HepG2 (cell line): Measurements from ENCODE around the gene PTGR1.

ENCODE experiments used
- CTCF ChIP-seq: sonication (generic); formaldehyde crosslinking; IDR thresholded peaks from 2 replicates; pipeline ENCODE4 v1.5.0; 2020; ENCODE audit warnings: mild to moderate bottlenecking, missing genetic modification reagents, moderate library complexity
- EP300 ChIP-seq, 3 experiments: sonication (generic) in 1 of 3; formaldehyde crosslinking in 1 of 3; IDR thresholded peaks; 2 replicates each; pipeline versions ENCODE4 v1.5.1 to v1.6.1; 2011 to 2020; ENCODE audit warnings: low read depth in 2 of 3, low read length in 2 of 3, borderline replicate concordance in 1 of 3, improper control_type of control experiment in 1 of 3, mild to moderate bottlenecking in 1 of 3, missing genetic modification reagents in 1 of 3, moderate library complexity in 1 of 3
- HNRNPUL1 ChIP-seq: fragments of 200-400 bp; formaldehyde crosslinking; IDR thresholded peaks from 2 replicates; pipeline ENCODE4 v1.6.1; 2017; ENCODE audit warnings: low read depth, mild to moderate bottlenecking, low read length, moderate library complexity
- MYNN ChIP-seq: sonication (generic); formaldehyde crosslinking; IDR thresholded peaks from 2 replicates; pipeline ENCODE4 v1.4.0; 2020; ENCODE audit warnings: mild to moderate bottlenecking, low read depth, missing genetic modification reagents
- NFYB ChIP-seq: sonication (generic); formaldehyde crosslinking; IDR thresholded peaks from 2 replicates; pipeline ENCODE4 v1.4.0; 2020; ENCODE audit warnings: missing genetic modification reagents
- PHF21A ChIP-seq: sonication (generic); formaldehyde crosslinking; IDR thresholded peaks from 2 replicates; pipeline ENCODE4 v1.5.0; 2020; ENCODE audit warnings: mild to moderate bottlenecking, missing genetic modification reagents
- REPIN1 ChIP-seq: sonication (generic); formaldehyde crosslinking; IDR thresholded peaks from 2 replicates; pipeline ENCODE4 v1.8.0; 2022; ENCODE audit warnings: missing genetic modification reagents, low read depth, mild to moderate bottlenecking, borderline replicate concordance
- SP1 ChIP-seq, 2 experiments: fragments of 450-650 bp in 1 of 2; sonication (generic) in 1 of 2; formaldehyde crosslinking in 1 of 2; IDR thresholded peaks; 2 replicates each; pipeline versions ENCODE4 v1.4.0 to v1.6.1; 2016 to 2020; ENCODE audit warnings: missing genetic modification reagents in 1 of 2
- ZBTB40 ChIP-seq, 2 experiments: fragments of 450-650 bp in 1 of 2; sonication (generic) in 1 of 2; formaldehyde crosslinking in 1 of 2; IDR thresholded peaks; 2 replicates each; pipeline versions ENCODE4 v1.6.1 to v1.8.0; 2016 to 2022; ENCODE audit warnings: antibody characterized with exemption in 1 of 2, mild to moderate bottlenecking in 1 of 2, missing genetic modification reagents in 1 of 2
- ZNF224 ChIP-seq: sonication (generic); formaldehyde crosslinking; IDR thresholded peaks from 2 replicates; pipeline ENCODE4 v1.5.0; 2020; ENCODE audit warnings: mild to moderate bottlenecking, missing genetic modification reagents
- ZNF382 ChIP-seq: sonication (generic); formaldehyde crosslinking; IDR thresholded peaks from 2 replicates; pipeline ENCODE4 v1.5.0; 2020; ENCODE audit warnings: missing genetic modification reagents, mild to moderate bottlenecking, borderline replicate concordance
- ZNF550 ChIP-seq: sonication (generic); formaldehyde crosslinking; IDR thresholded peaks from 2 replicates; pipeline ENCODE4 v1.4.0; 2020; ENCODE audit warnings: mild to moderate bottlenecking, missing genetic modification reagents, borderline replicate concordance

GRCh38 chr9:111610149-111610548, 10.7 kb upstream of the PTGR1 start:
- TF ChIP-seq ZNF550 (CRISPR knock-in tag) (no peak), CTCF (no peak), MYNN (CRISPR knock-in tag) (no peak), PHF21A (CRISPR knock-in tag) (no peak), NFYB (CRISPR knock-in tag) (no peak), ZNF224 (no peak), EP300 (IDR thresholded peaks at IDR 0.05; ENCODE audit: low read depth in 2 of 2, low read length in 2 of 2) (no peak), EP300 (CRISPR knock-in tag; IDR thresholded peaks at IDR 0.05; ENCODE audit: borderline replicate concordance) (no peak), ZBTB40 (IDR thresholded peaks at IDR 0.05) (no peak), ZBTB40 (CRISPR knock-in tag; IDR thresholded peaks at IDR 0.05) (no peak), ZNF382 (CRISPR knock-in tag) (no peak), REPIN1 (CRISPR knock-in tag) (no peak), SP1 (IDR thresholded peaks at IDR 0.05) (no peak), SP1 (CRISPR knock-in tag; IDR thresholded peaks at IDR 0.05) (no peak), HNRNPUL1 (no peak)
